Cardiac muscle cell (in vitro differentiated cells and primary cell): ENCODE results near the gene MED9. TPM values are rescaled to one million over a fixed set of nuclear protein-coding genes. Genes with fewer than 3 reads are reported as not detected.

Experiments used
- DNase-seq, 2 donors: peaks; one replicate each; pipeline versions ENCODE4 v3.0.0 to v3.0.0-alpha.2; 2010 to 2017; ENCODE audit warnings: low read depth in 1 of 2, low spot score in 1 of 2
- H3K27ac ChIP-seq: fragments of 200-600 bp; sonication (generic); 2 replicates; pipeline ENCODE4 v1.5.1; 2016
- H3K27me3 ChIP-seq: fragments of 200-600 bp; sonication (generic); 2 replicates; pipeline ENCODE4 v1.6.0; 2016; ENCODE audit warnings: control low read depth
- H3K36me3 ChIP-seq: fragments of 200-600 bp; sonication (generic); 2 replicates; pipeline ENCODE4 v1.5.1; 2016; ENCODE audit warnings: control low read depth
- H3K4me1 ChIP-seq: fragments of 200-600 bp; sonication (generic); 2 replicates; pipeline ENCODE4 v1.8.1; 2017; ENCODE audit warnings: low read depth, mild to moderate bottlenecking, mixed run types
- H3K4me3 ChIP-seq: fragments of 200-600 bp; sonication (generic); 2 replicates; pipeline ENCODE4 v1.5.1; 2016; ENCODE audit warnings: mild to moderate bottlenecking
- H3K9me3 ChIP-seq: fragments of 200-600 bp; sonication (generic); 2 replicates; pipeline ENCODE4 v1.5.1; 2017; ENCODE audit warnings: low read depth, mild to moderate bottlenecking, control low read depth
- CTCF ChIP-seq: IDR thresholded peaks from 2 replicates; pipeline ENCODE4 v1.5.1; 2012; ENCODE audit warnings: low read depth, mild to moderate bottlenecking, low read length
- polyA plus RNA-seq: library from polyadenylated mRNA; unstranded; fragments of >200 nt; fragmentation: Nextera tagmentation; extraction: Ambion mirVana; gene quantifications from 2 replicates; pipeline ENCODE4 v1.2.1, GENCODE V29; 2016
- total RNA-seq: library from RNA; depleted of rRNA; stranded (reverse); fragments of >200 nt; gene quantifications from 2 replicates; pipeline ENCODE4 v1.2.3, GENCODE V29; 2016

Gene MED9
- total and polyA plus RNA-seq, 2 experiments from 2014 or later: 27.9 to 38.2 TPM

- no peaks in the 10 kb centered on the region for H3K4me1 ChIP-seq
- no peaks in the 10 kb centered on the region for H3K9me3 ChIP-seq
- no peak overlapping the region for H3K27ac ChIP-seq
- no peak for TF ChIP-seq CTCF
- peaks cover 39% of the 10 kb centered on the region for H3K27me3 ChIP-seq
- DNase-seq: no peak
- H3K4me3 ChIP-seq: no peak overlapping the region
- no peaks in the 10 kb centered on the region for H3K36me3 ChIP-seq
Observed at GRCh38 chr17:17469996-17470395, 6.8 kb upstream of the MED9 start.

GRCh38 chr17:17472333-17472920 lies 4.4 kb upstream of the MED9 start:
- H3K27ac ChIP-seq: no peak overlapping the region
- DNase-seq: no peak
- peaks cover 26% of the 10 kb centered on the region for H3K27me3 ChIP-seq
- H3K9me3 ChIP-seq: no peaks in the 10 kb centered on the region
- TF ChIP-seq CTCF: no peak
- H3K4me3 ChIP-seq: no peak overlapping the region
- no peaks in the 10 kb centered on the region for H3K36me3 ChIP-seq
- H3K4me1 ChIP-seq: no peaks in the 10 kb centered on the region

- Histone ChIP-seq H3K27ac (no peak overlapping the region), H3K27me3 (peaks cover 22% of the 10 kb centered on the region), H3K4me1 (peaks cover 6% of the 10 kb centered on the region), H3K9me3 (no peaks in the 10 kb centered on the region), H3K36me3 (no peaks in the 10 kb centered on the region), H3K4me3 (no peak overlapping the region)
- no peak for TF ChIP-seq CTCF
- no peak for DNase-seq
Observed at GRCh38 chr17:17474341-17474740, 2.5 kb upstream of the MED9 start.

GRCh38 chr17:17479209-17479608 lies 2.4 kb downstream of the MED9 start:
- Histone ChIP-seq H3K36me3 (peaks cover 2% of the 10 kb centered on the region), H3K27me3 (no peaks in the 10 kb centered on the region), H3K27ac (no peak overlapping the region), H3K4me3 (no peak overlapping the region), H3K9me3 (no peaks in the 10 kb centered on the region), H3K4me1 (peaks cover 6% of the 10 kb centered on the region)
- no peak for DNase-seq
- no peak for TF ChIP-seq CTCF

GRCh38 chr17:17480593-17481148 lies 3.9 kb downstream of the MED9 start:
- Histone ChIP-seq H3K36me3 (peaks cover 2% of the 10 kb centered on the region), H3K27ac (no peak overlapping the region), H3K9me3 (no peaks in the 10 kb centered on the region), H3K4me1 (peaks cover 6% of the 10 kb centered on the region), H3K27me3 (no peaks in the 10 kb centered on the region), H3K4me3 (no peak overlapping the region)
- DNase-seq: no peak
- TF ChIP-seq CTCF: no peak
